Measurements from ENCODE around the gene DHX34.
"Not testable (repeated sequence)": the region's sequence is repeated elsewhere in the genome, so short reads cannot be mapped to it uniquely, and the experiment has no call there.

DHX34 gene

DNA sequence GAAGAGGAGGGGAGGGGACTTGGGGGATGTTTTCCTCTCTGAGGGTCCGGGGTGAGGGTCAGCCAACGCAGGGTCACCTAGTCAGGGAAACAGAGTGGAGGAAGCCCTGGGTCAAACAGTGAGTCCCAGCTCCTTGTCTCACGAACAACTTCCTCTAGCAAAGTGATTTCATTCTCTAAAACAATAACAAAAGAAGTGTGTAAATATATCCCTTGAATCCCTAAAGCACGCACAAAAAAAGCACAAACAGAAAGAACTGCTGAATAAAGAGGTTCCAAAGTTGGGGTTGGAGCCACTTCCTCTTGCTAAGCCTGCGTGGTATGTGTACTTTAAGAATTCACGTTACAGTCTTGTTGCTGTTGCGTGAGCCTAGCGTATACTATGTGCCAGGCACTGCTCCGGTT, 18.6 kb upstream of the DHX34 start:
- Histone ChIP-seq H3K4me3 (ENCODE audit: low read length) (no peak overlapping the region), H3K4me2 (ENCODE audit: low read length) (no peak overlapping the region), H3K4me1 (ENCODE audit: low read length) (no peaks in the 10 kb centered on the region), H4K20me1 (ENCODE audit: insufficient read depth, low read length) (no peaks in the 10 kb centered on the region), H3K9me3 (ENCODE audit: insufficient read depth, low read length) (no peaks in the 10 kb centered on the region), H3K27ac (ENCODE audit: low read length) (no peak overlapping the region), H3K79me2 (ENCODE audit: low read length) (no peaks in the 10 kb centered on the region), H3K36me3 (replicated peaks; ENCODE audit: low read depth, low read length) (no peaks in the 10 kb centered on the region), H3K27me3 (ENCODE audit: low read depth, low read length) (0 out of 2 replicates have a peak, but pooled peaks cover 4% of the 10 kb centered on the region), H3K9ac (ENCODE audit: low read length) (no peak overlapping the region), H2AFZ (ENCODE audit: low read depth, low read length) (no peak overlapping the region)
- no peak for TF ChIP-seq EZH2phosphoT487 (IDR thresholded peaks at IDR 0.05; ENCODE audit: low read depth)
- TF ChIP-seq, protein P1, sequence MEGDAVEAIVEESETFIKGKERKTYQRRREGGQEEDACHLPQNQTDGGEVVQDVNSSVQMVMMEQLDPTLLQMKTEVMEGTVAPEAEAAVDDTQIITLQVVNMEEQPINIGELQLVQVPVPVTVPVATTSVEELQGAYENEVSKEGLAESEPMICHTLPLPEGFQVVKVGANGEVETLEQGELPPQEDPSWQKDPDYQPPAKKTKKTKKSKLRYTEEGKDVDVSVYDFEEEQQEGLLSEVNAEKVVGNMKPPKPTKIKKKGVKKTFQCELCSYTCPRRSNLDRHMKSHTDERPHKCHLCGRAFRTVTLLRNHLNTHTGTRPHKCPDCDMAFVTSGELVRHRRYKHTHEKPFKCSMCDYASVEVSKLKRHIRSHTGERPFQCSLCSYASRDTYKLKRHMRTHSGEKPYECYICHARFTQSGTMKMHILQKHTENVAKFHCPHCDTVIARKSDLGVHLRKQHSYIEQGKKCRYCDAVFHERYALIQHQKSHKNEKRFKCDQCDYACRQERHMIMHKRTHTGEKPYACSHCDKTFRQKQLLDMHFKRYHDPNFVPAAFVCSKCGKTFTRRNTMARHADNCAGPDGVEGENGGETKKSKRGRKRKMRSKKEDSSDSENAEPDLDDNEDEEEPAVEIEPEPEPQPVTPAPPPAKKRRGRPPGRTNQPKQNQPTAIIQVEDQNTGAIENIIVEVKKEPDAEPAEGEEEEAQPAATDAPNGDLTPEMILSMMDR (IDR thresholded peaks at IDR 0.05; ENCODE audit: low read depth, low read length): no peak

DNA sequence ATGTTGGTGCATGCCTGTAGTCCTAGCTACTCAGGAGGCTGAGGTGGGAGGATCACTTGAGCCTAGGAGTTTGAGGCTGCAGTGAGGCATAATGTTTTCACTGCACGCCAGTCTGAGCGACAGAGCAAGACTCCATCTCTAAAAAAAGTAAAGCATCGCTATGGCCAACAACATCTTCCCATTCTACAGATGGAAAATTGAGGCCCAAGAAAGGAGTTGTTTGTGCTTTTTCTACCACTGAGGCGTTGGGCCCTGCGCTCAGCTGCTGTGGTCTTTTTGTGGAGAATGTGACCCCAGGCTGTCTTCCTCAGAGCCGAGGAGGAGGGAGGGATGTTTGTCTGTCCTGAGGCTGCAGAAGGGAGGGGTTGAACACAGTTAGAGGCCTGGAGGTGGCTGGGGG, 17.6 kb upstream of the DHX34 start:
- Histone ChIP-seq H2AFZ (ENCODE audit: low read depth, low read length) (no peak overlapping the region), H3K79me2 (ENCODE audit: low read length) (no peaks in the 10 kb centered on the region), H3K36me3 (replicated peaks; ENCODE audit: low read depth, low read length) (no peaks in the 10 kb centered on the region), H3K4me1 (ENCODE audit: low read length) (no peaks in the 10 kb centered on the region), H3K9me3 (ENCODE audit: insufficient read depth, low read length) (no peaks in the 10 kb centered on the region), H3K27ac (ENCODE audit: low read length) (no peak overlapping the region), H3K9ac (ENCODE audit: low read length) (no peak overlapping the region), H3K4me2 (ENCODE audit: low read length) (no peak overlapping the region), H3K4me3 (ENCODE audit: low read length) (no peak overlapping the region), H3K27me3 (ENCODE audit: low read depth, low read length) (no peaks in the 10 kb centered on the region), H4K20me1 (ENCODE audit: insufficient read depth, low read length) (no peaks in the 10 kb centered on the region)
- TF ChIP-seq EZH2phosphoT487 (IDR thresholded peaks at IDR 0.05; ENCODE audit: low read depth): no peak
- TF ChIP-seq, protein P1 (IDR thresholded peaks at IDR 0.05; ENCODE audit: low read depth, low read length): no peak

DNA sequence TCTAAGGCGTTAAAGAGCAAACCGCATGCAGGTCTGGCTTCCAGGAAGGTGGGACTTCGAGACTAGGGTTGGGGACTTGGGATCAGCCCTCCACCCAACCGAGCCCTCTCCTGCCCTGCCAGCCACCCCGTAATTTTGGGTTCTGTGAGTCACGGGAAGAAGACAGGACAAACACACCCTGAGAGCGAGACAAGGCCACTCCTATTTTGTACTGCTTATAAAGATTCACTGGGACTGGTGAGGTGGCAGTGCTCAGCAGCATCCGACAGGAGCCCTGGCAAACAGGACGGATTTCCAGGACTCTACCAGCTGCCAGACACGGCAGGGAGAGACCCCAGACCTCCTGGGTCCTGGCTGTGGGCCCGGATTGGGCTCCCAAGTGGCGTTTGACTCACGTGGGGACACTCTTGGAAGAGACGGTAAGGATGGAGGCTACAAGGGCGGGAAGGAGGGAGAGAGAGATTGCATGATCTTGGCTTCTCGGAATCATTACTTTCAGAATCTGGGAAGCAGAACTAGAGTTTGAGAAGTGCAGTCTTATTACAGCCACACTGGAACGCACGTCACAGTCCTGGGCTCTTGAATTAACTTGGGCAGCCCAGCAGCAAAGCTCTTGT, 17.1 kb upstream of the DHX34 start, which contains the start of gene C5AR2:
Gene C5AR2 (plus strand): TSS at position 245 of the 617 bp plus-strand sequence. CDS start 8,625 bp downstream, outside the sequence.
- no peak within 1 kb of the TSS for H3K4me2 ChIP-seq (ENCODE audit: low read length)

DNA sequence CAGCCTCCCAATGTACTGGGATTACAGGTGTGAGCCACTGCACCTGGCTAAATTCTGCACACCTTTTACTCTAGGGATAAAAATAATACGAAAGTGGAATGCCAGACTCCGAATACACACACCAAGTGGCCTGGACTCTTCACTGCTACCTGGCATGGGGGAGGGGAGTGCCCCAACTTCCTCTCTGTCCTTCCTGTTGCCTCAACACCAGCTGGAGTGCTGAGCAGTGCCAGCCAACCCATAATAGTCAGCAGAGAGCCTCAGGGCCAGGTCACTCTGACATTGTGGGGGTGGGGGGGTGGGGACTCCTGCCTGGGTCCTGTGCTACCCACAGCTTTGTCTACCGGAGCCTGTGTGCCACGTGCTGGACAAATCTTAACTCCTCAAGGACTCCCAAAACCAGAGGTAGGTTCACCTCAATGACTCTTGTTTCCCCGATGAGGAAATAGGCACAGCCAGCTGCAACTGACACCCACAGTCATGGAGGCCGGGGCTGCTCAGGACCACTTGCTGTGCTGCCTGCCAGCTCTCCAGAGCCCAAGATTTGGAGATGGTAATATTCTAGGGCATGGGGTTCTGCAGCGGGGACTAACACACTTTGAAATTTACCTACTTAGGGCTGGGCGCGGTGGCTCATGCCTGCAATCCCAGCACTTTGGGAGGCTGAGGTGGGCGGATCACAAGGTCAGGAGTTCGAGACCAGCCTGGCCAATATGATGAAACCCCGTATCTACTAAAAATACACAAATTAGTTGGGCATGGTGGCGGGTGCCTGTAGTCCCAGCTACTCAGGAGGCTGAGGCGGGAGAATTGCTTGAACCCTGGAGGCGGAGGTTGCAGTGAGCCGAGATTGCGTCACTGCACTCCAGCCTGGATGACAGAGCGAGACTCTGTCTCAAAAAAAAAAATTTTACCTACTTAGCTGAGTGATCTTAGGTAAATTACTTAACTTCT, 12.1 kb upstream of the DHX34 start:
- not testable (repeated sequence) for H3K9ac ChIP-seq (ENCODE audit: low read length); H4K20me1 ChIP-seq (ENCODE audit: insufficient read depth, low read length); H3K27me3 ChIP-seq (ENCODE audit: low read depth, low read length); H3K79me2 ChIP-seq (ENCODE audit: low read length); H3K4me1 ChIP-seq (ENCODE audit: low read length); H3K36me3 ChIP-seq (replicated peaks; ENCODE audit: low read depth, low read length); H3K27ac ChIP-seq (ENCODE audit: low read length); H3K9me3 ChIP-seq (ENCODE audit: insufficient read depth, low read length); H3K4me3 ChIP-seq (ENCODE audit: low read length); H3K4me2 ChIP-seq (ENCODE audit: low read length); H2AFZ ChIP-seq (ENCODE audit: low read depth, low read length)

More for the DNA sequence above, 17.1 kb upstream of the DHX34 start, which contains the start of gene C5AR2:
- Histone ChIP-seq H3K9me3 (ENCODE audit: insufficient read depth, low read length) (no peaks in the 10 kb centered on the region), H3K36me3 (replicated peaks; ENCODE audit: low read depth, low read length) (no peaks in the 10 kb centered on the region), H3K27me3 (ENCODE audit: low read depth, low read length) (no peaks in the 10 kb centered on the region), H3K4me1 (ENCODE audit: low read length) (no peaks in the 10 kb centered on the region), H3K4me3 (ENCODE audit: low read length) (no peak within 1 kb of the TSS), H3K9ac (ENCODE audit: low read length) (no peak within 1 kb of the TSS), H3K27ac (ENCODE audit: low read length) (no peak within 1 kb of the TSS), H2AFZ (ENCODE audit: low read depth, low read length) (no peak within 1 kb of the TSS), H3K79me2 (ENCODE audit: low read length) (no peaks in the 10 kb centered on the region), H4K20me1 (ENCODE audit: insufficient read depth, low read length) (no peaks in the 10 kb centered on the region)
- no peak for TF ChIP-seq EZH2phosphoT487 (IDR thresholded peaks at IDR 0.05; ENCODE audit: low read depth)
- TF ChIP-seq, protein P1 (IDR thresholded peaks at IDR 0.05; ENCODE audit: low read depth, low read length): no peak
